ENCODE measurements around the gene OR2H2.
A peak's percentile ranks its signal among the peaks of the same experiment; 100 is the strongest.

Gene OR2H2

DNA sequence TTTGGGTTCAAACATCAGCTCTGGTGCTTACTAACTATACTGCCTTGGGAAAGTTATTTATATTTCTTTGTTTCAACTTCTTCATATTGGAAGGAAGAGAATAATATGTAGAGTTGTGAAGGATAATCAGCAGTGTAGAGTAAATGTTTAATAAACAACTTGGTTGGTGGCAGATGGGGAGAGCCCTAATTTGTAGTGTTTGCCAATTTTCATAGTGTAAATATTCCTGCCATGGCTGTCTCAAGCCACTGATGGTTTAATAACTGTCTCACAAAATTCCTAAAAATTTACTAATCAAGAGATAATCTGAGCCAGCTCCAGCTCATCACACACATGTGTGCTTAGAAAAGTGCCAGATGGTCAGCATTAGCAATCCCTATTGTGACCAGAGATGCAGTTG, at the start of gene OR2H2:
TSS of gene OR2H2 (plus strand) at position 301 of the 400 bp plus-strand sequence. CDS start 2,824 bp downstream, outside the sequence.
- no peak within 1 kb of the TSS for H3K4me3 ChIP-seq (ENCODE audit: low read length)
- no peak within 1 kb of the TSS for H3K9ac ChIP-seq (ENCODE audit: low read length)
- no peaks in the 10 kb centered on the region for H3K27me3 ChIP-seq (ENCODE audit: control insufficient read depth, insufficient read depth, low read length)
- H3K9me3 ChIP-seq (ENCODE audit: control insufficient read depth, low read depth, low read length), result no peaks in the 10 kb centered on the region
- no peaks in the 10 kb centered on the region for H3K4me1 ChIP-seq (ENCODE audit: control insufficient read depth, low read depth, low read length)
- H3K36me3 ChIP-seq (ENCODE audit: control insufficient read depth, low read depth, low read length), result no peaks in the 10 kb centered on the region
- no peak within 1 kb of the TSS for H3K27ac ChIP-seq (ENCODE audit: low read length)

DNA sequence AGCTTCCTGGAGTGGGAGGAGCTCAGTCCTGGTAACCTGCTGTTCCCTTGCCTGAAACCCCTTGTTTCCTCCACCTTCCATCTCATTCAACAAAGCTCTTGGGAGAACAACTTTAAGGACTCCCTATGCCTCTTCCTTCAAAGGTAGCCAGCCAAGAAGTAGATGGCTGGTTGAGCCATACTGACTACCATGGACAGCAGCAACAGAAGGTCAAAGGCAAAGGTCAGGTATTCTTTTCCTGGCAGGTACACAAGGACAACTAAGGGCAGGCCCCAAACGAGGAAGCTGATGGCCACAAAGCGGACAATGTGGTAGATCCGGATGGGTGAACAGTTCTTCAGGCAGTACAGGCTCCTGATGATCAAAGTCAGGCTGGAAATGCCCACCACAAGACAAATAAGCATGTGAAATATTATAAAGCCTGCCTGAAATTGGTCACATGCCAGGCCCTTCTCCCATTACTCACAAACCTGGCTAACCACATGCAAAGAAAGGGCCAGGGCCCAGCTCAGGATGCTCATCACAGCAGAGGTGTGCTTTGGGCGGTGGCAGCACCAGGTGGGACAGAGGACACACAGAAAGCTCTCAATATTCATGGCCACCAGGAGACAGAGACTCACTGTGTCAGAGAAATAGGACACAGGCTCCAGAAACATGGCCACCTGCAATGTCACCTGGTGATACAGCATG, 47.1 kb upstream of the OR2H2 start:
- Histone ChIP-seq H3K4me1 (ENCODE audit: control insufficient read depth, low read depth, low read length) (no peaks in the 10 kb centered on the region), H3K27ac (ENCODE audit: low read length) (no peak overlapping the region), H3K4me3 (ENCODE audit: low read length) (no peak overlapping the region), H3K9me3 (ENCODE audit: control insufficient read depth, low read depth, low read length) (no peaks in the 10 kb centered on the region), H3K36me3 (ENCODE audit: control insufficient read depth, low read depth, low read length) (no peaks in the 10 kb centered on the region), H3K27me3 (ENCODE audit: control insufficient read depth, insufficient read depth, low read length) (no peaks in the 10 kb centered on the region), H3K9ac (ENCODE audit: low read length) (no peak overlapping the region)

DNA sequence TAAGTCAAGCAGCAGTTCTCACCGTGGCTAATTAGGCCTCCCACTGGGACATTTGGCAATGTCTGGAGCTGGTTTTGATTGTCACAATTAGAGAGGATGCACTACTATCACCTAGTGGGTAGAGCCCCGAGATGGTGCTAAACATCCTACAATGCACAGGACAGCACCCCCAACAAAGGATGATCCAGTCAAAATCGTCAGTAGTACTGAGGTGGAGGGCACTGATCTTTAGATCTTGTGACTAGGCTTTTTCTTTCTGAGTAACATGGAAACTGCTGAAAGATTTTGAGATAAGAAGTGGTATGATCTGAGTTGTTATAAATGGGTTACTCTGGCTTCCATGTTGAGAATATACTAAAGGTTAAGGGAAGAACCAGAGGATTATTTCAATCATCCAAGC, 37.3 kb upstream of the OR2H2 start:
- Histone ChIP-seq H3K4me1 (ENCODE audit: control insufficient read depth, low read depth, low read length) (peaks cover under 1% of the 10 kb centered on the region), H3K27ac (ENCODE audit: low read length) (no peak overlapping the region), H3K9ac (ENCODE audit: low read length) (no peak overlapping the region), H3K4me3 (ENCODE audit: low read length) (no peak overlapping the region), H3K27me3 (ENCODE audit: control insufficient read depth, insufficient read depth, low read length) (peaks cover 16% of the 10 kb centered on the region), H3K9me3 (ENCODE audit: control insufficient read depth, low read depth, low read length) (no peaks in the 10 kb centered on the region), H3K36me3 (ENCODE audit: control insufficient read depth, low read depth, low read length) (no peaks in the 10 kb centered on the region)

DNA sequence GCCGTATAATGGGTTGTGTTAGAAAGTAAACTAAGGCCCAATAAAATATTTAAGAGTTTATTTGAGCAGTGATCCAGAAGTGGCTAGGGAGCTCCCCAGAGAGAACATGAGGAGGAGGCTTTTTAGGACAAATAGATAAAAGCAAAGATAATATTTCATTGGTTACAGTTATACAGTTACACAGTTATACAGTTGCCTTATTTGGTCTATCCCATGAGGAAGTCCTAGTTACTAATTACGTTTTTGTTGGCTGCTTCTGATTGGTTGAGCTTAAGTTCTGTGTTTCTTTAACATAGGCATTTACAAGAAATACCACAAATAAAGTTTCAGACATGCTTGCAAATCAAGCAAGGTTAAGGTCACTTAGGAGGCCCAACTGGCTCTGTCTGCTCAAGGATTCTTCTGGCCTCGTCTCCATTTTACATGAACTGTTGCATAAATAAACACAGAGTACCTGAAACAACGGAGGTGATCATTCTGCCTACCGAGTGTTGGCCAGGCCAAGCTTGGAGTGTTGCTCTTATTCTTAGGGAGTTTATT, 32.3 kb upstream of the OR2H2 start:
- no peak overlapping the region for H3K27ac ChIP-seq (ENCODE audit: low read length)
- H3K27me3 ChIP-seq (ENCODE audit: control insufficient read depth, insufficient read depth, low read length), result peaks cover 65% of the 10 kb centered on the region
- peak overlapping the region; percentile 52 for H3K4me3 ChIP-seq (ENCODE audit: low read length)

DNA sequence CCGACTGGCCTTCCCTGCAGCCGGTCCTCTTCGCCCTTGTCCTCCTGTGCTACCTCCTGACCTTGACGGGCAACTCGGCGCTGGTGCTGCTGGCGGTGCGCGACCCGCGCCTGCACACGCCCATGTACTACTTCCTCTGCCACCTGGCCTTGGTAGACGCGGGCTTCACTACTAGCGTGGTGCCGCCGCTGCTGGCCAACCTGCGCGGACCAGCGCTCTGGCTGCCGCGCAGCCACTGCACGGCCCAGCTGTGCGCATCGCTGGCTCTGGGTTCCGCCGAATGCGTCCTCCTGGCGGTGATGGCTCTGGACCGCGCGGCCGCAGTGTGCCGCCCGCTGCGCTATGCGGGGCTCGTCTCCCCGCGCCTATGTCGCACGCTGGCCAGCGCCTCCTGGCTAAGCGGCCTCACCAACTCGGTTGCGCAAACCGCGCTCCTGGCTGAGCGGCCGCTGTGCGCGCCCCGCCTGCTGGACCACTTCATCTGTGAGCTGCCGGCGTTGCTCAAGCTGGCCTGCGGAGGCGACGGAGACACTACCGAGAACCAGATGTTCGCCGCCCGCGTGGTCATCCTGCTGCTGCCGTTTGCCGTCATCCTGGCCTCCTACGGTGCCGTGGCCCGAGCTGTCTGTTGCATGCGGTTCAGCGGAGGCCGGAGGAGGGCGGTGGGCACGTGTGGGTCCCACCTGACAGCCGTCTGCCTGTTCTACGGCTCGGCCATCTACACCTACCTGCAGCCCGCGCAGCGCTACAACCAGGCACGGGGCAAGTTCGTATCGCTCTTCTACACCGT, 31.5 kb upstream of the OR2H2 start:
- H3K27me3 ChIP-seq (ENCODE audit: control insufficient read depth, insufficient read depth, low read length), result peaks cover 65% of the 10 kb centered on the region
- no peaks in the 10 kb centered on the region for H3K36me3 ChIP-seq (ENCODE audit: control insufficient read depth, low read depth, low read length)
- no peak overlapping the region for H3K27ac ChIP-seq (ENCODE audit: low read length)
- H3K9ac ChIP-seq (ENCODE audit: low read length), result no peak overlapping the region
- H3K4me3 ChIP-seq (ENCODE audit: low read length), result peak overlapping the region; percentile 52
- no peaks in the 10 kb centered on the region for H3K9me3 ChIP-seq (ENCODE audit: control insufficient read depth, low read depth, low read length)
- peaks cover 19% of the 10 kb centered on the region for H3K4me1 ChIP-seq (ENCODE audit: control insufficient read depth, low read depth, low read length)

More for the DNA sequence above, 32.3 kb upstream of the OR2H2 start:
- no peaks in the 10 kb centered on the region for H3K36me3 ChIP-seq (ENCODE audit: control insufficient read depth, low read depth, low read length)
- no peaks in the 10 kb centered on the region for H3K9me3 ChIP-seq (ENCODE audit: control insufficient read depth, low read depth, low read length)
- H3K9ac ChIP-seq (ENCODE audit: low read length), result no peak overlapping the region
- H3K4me1 ChIP-seq (ENCODE audit: control insufficient read depth, low read depth, low read length), result peaks cover 14% of the 10 kb centered on the region

DNA sequence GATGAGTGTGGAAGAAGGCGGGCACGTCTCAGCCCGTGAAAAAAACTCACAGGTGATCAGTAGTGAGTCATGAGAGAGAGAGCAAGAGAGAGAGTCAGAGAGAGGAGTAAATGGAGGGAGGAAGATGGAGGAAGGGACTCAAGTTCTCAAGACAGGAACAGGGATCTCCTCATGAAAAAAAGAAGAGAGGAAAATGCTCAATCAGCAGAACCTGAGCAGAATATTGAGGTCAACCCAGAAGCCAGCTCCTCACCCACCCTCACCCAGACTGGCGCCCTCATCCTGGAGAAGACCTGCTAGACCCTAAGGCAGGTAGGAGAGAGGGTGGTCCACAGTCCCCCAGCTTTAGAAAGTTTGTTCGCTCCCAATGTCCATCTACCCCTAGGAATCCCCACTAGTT, 30.2 kb upstream of the OR2H2 start:
- Histone ChIP-seq H3K27me3 (ENCODE audit: control insufficient read depth, insufficient read depth, low read length) (peaks cover 69% of the 10 kb centered on the region), H3K4me1 (ENCODE audit: control insufficient read depth, low read depth, low read length) (peaks cover 26% of the 10 kb centered on the region), H3K36me3 (ENCODE audit: control insufficient read depth, low read depth, low read length) (no peaks in the 10 kb centered on the region), H3K4me3 (ENCODE audit: low read length) (no peak overlapping the region), H3K27ac (ENCODE audit: low read length) (no peak overlapping the region), H3K9ac (ENCODE audit: low read length) (no peak overlapping the region), H3K9me3 (ENCODE audit: control insufficient read depth, low read depth, low read length) (no peaks in the 10 kb centered on the region)

DNA sequence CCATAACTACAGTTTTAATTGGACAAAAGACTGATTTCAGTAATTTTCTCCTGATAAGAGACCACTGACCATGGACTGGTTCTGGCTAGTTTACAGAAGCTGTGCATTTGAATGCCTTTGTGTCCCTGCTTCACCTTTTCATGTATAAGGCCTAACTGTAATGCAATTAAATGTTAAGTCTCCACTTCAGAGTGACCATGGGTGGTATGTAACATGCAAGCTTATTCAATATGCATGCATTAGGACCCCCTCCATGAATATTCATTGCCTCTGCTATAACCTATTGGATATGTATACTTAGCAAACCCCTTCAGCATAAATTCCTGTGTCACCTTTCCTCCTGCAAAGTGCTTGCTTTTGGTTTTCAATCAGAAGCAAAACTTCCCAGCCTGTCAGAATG, 27.6 kb upstream of the OR2H2 start:
- H3K9ac ChIP-seq (ENCODE audit: low read length), result no peak overlapping the region
- peak overlapping the region; percentile 36 for H3K4me3 ChIP-seq (ENCODE audit: low read length)
- H3K9me3 ChIP-seq (ENCODE audit: control insufficient read depth, low read depth, low read length), result no peaks in the 10 kb centered on the region
- no peaks in the 10 kb centered on the region for H3K36me3 ChIP-seq (ENCODE audit: control insufficient read depth, low read depth, low read length)
- peaks cover 62% of the 10 kb centered on the region for H3K27me3 ChIP-seq (ENCODE audit: control insufficient read depth, insufficient read depth, low read length)
- no peak overlapping the region for H3K27ac ChIP-seq (ENCODE audit: low read length)
- H3K4me1 ChIP-seq (ENCODE audit: control insufficient read depth, low read depth, low read length), result peaks cover 28% of the 10 kb centered on the region

DNA sequence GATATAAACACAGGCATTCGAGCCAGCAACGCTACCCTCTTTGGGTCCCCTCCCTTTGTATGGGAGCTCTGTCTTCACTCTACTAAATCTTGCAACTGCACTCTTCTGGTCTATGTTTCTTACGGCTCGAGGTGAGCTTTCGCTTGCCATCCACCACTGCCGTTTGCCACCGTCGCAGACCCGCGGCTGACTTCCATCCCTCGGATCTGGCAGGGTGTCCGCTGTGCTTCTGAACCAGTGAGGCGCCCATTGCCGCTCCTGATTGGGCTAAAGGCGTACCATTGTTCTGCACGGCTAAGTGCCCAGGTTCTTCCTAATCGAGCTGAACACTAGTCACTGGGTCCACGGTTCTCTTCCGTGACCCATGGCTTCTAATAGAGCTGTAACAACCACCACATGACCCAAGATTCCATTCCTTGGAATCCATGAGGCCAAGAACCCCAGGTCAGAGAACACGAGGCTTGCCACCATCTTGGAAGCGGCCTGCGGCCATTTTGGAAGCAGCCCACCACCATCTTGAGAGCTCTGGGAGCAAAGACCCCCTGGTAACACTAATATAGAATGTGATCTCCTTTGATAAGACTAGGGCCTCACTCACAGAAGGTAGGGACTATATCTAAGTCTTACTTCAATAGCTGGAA, 26.4 kb upstream of the OR2H2 start:
- Histone ChIP-seq H3K27ac (ENCODE audit: low read length) (no peak overlapping the region), H3K4me3 (ENCODE audit: low read length) (no peak overlapping the region), H3K27me3 (ENCODE audit: control insufficient read depth, insufficient read depth, low read length) (peaks cover 49% of the 10 kb centered on the region)

DNA sequence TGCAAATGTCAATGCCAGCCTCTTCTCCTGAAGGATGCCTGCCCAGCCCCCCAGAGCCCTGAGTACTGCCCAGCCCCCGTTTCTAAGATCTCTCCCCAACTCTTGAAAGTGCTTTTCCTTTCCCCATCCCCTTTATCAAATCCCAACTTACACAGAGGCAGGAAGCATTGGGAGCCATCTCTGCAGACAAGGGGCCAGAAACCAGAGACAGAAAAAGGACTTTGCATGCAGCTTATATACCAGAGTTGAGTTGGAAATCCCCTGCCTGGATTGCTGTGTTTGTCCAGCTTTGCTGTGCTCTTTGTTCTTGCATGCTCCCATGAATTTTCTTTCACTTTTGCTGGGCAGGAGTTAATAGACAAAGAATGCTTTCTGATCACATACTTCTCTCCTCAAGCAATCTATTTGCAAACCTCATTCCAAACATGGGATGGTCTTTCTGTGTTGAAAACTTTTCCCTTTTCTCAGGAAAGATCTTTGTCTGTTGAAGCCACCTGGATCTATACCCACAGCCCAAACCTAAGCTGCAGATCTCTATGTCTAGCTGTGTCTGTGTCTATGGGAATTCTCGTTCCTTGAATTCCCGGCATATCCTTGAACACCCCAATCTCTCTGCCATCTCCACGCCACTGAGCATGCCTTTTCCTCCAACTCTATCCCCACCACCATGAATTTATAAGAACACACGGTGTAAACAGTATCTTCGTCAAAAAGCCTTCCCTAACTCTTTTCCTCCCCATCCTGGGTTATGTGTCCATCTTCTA, 25.2 kb upstream of the OR2H2 start, which contains the start of gene UBD:
TSS of gene UBD (minus strand) at position 209 of the 764 bp plus-strand sequence. CDS start at position 178, 31 bp downstream.
- no peak within 1 kb of the TSS for H3K4me3 ChIP-seq (ENCODE audit: low read length)
- H3K4me1 ChIP-seq (ENCODE audit: control insufficient read depth, low read depth, low read length), result peaks cover 22% of the 10 kb centered on the region
- H3K36me3 ChIP-seq (ENCODE audit: control insufficient read depth, low read depth, low read length), result no peaks in the 10 kb centered on the region
- H3K9me3 ChIP-seq (ENCODE audit: control insufficient read depth, low read depth, low read length), result no peaks in the 10 kb centered on the region
- H3K27me3 ChIP-seq (ENCODE audit: control insufficient read depth, insufficient read depth, low read length), result peaks cover 38% of the 10 kb centered on the region
- H3K9ac ChIP-seq (ENCODE audit: low read length), result no peak within 1 kb of the TSS
- H3K27ac ChIP-seq (ENCODE audit: low read length), result no peak within 1 kb of the TSS

More for the DNA sequence above, 26.4 kb upstream of the OR2H2 start:
- Histone ChIP-seq H3K9me3 (ENCODE audit: control insufficient read depth, low read depth, low read length) (no peaks in the 10 kb centered on the region), H3K36me3 (ENCODE audit: control insufficient read depth, low read depth, low read length) (no peaks in the 10 kb centered on the region), H3K9ac (ENCODE audit: low read length) (no peak overlapping the region), H3K4me1 (ENCODE audit: control insufficient read depth, low read depth, low read length) (peaks cover 22% of the 10 kb centered on the region)

DNA sequence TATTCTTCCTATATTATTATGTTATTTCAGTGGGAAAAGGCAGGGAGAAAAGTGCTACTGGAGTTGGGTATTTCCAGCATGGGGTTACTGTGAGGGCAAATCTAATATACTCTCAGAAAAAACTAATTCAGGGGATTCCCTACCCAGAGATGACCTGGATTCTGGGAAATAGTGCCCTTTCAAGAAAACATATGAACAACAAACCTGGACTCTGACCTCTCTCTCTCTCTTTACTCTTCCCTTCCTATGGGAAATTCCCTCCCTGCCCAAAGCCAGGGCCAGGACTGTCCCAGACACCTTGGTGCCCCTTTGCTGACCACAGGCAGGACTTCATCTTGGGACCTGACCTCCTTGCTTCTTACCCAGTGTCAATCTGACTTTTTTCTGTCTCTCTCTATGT, 23.8 kb upstream of the OR2H2 start:
- Histone ChIP-seq H3K36me3 (ENCODE audit: control insufficient read depth, low read depth, low read length) (no peaks in the 10 kb centered on the region), H3K9ac (ENCODE audit: low read length) (no peak overlapping the region), H3K4me1 (ENCODE audit: control insufficient read depth, low read depth, low read length) (peaks cover 22% of the 10 kb centered on the region), H3K4me3 (ENCODE audit: low read length) (no peak overlapping the region), H3K27ac (ENCODE audit: low read length) (no peak overlapping the region), H3K9me3 (ENCODE audit: control insufficient read depth, low read depth, low read length) (no peaks in the 10 kb centered on the region), H3K27me3 (ENCODE audit: control insufficient read depth, insufficient read depth, low read length) (peaks cover 24% of the 10 kb centered on the region)

All from iPS-18a (cell line).